ENCODE data around the gene SPAAR. TPM values are rescaled to one million over a fixed set of nuclear protein-coding genes. Genes with fewer than 3 reads are reported as not detected.
"Not testable (repeated sequence)": the region's sequence is repeated elsewhere in the genome, so short reads cannot be mapped to it uniquely, and the experiment has no call there.

The SPAAR gene
- total RNA-seq, 1 donor from 2014 or later, result 11.9 TPM

DNA sequence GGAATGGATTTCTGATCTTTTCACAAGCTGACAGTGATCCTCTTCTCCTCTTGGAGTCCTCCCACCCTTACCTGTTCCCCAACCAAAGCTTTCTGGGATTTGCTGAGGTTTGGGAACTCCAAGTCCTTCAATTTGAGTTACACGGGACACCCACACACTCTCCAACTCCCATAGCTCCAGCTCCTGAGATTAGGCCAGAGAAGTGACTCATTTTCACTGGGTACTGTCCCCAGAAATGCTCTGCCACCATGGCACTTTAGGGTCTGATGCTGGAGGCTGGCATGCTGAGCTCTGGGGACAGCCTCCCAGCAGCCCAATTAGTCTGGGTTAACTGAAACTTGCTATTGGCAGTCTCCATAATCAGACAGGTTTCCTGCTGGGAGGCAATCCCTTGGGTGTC is 17.2 kb upstream of the SPAAR start:
- no peak for ATAC-seq
- H3K36me3 ChIP-seq, result no peaks in the 10 kb centered on the region
- H3K4me1 ChIP-seq, result no peaks in the 10 kb centered on the region
- TF ChIP-seq, protein P1, sequence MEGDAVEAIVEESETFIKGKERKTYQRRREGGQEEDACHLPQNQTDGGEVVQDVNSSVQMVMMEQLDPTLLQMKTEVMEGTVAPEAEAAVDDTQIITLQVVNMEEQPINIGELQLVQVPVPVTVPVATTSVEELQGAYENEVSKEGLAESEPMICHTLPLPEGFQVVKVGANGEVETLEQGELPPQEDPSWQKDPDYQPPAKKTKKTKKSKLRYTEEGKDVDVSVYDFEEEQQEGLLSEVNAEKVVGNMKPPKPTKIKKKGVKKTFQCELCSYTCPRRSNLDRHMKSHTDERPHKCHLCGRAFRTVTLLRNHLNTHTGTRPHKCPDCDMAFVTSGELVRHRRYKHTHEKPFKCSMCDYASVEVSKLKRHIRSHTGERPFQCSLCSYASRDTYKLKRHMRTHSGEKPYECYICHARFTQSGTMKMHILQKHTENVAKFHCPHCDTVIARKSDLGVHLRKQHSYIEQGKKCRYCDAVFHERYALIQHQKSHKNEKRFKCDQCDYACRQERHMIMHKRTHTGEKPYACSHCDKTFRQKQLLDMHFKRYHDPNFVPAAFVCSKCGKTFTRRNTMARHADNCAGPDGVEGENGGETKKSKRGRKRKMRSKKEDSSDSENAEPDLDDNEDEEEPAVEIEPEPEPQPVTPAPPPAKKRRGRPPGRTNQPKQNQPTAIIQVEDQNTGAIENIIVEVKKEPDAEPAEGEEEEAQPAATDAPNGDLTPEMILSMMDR (IDR thresholded peaks at IDR 0.05), result no peak
- no peaks in the 10 kb centered on the region for H3K9me3 ChIP-seq
- intact Hi-C loops (cut with DNase I), result no loop called here
- no peak for DNase-seq
- no peak overlapping the region for H3K4me3 ChIP-seq
- H3K27ac ChIP-seq, result no peak overlapping the region
- H3K27me3 ChIP-seq (ENCODE audit: low read depth), result no peaks in the 10 kb centered on the region

DNA sequence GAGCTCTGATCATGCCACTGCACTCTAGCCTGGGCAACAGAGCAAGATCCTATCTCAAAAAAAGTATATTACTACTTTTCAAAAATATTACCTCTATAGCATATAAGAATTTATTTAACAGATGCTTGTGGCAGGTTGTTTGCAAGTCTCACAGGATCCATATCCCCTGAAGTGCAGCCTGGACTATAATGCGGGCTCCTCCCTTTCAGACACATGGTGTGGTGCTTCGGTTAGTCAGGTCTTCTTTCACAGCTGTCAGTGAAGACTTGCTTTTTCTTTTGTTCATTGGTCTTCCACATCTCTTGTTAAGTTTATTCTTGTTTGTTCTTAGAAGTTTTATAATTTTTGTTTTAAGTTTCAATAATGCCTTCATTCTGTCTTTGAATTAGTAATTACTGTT is 12.7 kb upstream of the SPAAR start:
- ATAC-seq, result no peak
- H3K4me1 ChIP-seq, result no peaks in the 10 kb centered on the region
- no peak for DNase-seq
- H3K9me3 ChIP-seq, result no peaks in the 10 kb centered on the region
- TF ChIP-seq, protein P1 (IDR thresholded peaks at IDR 0.05), result no peak
- no peak overlapping the region for H3K27ac ChIP-seq
- intact Hi-C loops (cut with DNase I), result no loop called here
- H3K4me3 ChIP-seq, result no peak overlapping the region
- H3K27me3 ChIP-seq (ENCODE audit: low read depth), result no peaks in the 10 kb centered on the region
- H3K36me3 ChIP-seq, result no peaks in the 10 kb centered on the region

DNA sequence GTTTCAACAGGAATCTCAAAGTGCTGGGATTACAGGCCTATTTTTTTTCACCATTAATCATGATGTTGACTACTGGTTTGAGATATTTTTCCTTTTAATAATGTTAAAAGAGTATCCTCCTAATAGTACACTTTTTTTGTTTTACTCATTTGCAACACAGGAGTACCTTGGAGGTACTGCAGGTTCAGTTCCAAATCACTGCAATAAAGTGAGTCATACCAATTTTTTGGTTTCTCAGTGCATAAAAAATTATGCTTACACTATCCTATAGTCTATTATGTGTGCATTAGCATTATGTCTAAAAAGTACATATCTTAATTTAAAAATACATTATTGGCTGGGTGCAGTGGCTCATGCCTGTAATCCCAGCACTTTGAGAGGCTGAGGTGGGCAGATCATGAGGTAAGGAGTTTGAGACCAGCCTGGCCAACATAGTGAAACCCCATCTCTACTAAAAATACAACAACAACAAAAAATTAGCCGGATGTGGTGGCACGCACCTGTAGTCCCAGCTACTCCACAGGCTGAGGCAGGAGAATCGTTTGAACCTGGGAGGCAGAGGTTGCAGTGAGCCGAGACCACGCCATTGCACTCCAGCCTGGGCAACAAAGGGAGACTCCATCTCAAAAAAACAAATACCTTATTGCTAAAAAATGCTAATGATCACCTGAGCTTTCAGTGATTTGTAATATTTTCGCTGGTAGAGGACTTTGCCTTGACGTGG is 11.8 kb upstream of the SPAAR start:
- H3K27ac ChIP-seq; ATAC-seq; H3K9me3 ChIP-seq; H3K27me3 ChIP-seq (ENCODE audit: low read depth); H3K4me1 ChIP-seq; DNase-seq; H3K4me3 ChIP-seq; intact Hi-C loops (cut with DNase I); H3K36me3 ChIP-seq: not testable (repeated sequence)

DNA sequence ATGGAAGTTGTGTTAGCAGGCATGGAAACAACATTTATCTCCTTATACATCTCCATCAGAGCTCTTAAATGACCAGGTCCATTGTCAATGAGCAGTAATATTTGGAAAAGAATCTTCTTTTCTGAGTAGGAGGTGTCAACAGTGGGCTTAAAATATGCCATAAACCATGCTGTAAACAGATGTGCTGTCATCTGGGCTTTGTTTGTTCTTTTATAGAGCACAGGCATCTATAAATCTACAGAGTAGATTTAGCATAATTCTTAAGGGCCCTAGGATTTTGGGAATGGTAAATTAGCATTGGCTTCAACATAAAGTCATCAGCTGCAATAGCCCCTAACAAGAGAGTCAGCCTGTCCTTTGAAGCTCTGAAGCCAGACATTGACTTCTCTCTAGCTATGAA is 11.0 kb upstream of the SPAAR start:
- TF ChIP-seq, protein P1 (IDR thresholded peaks at IDR 0.05), result no peak
- Histone ChIP-seq H3K27ac (no peak overlapping the region), H3K4me3 (no peak overlapping the region), H3K36me3 (no peaks in the 10 kb centered on the region), H3K9me3 (no peaks in the 10 kb centered on the region), H3K27me3 (ENCODE audit: low read depth) (no peaks in the 10 kb centered on the region), H3K4me1 (peaks cover 11% of the 10 kb centered on the region)
- intact Hi-C loops (cut with DNase I), result no loop called here
- no peak for ATAC-seq
- DNase-seq, result no peak

DNA sequence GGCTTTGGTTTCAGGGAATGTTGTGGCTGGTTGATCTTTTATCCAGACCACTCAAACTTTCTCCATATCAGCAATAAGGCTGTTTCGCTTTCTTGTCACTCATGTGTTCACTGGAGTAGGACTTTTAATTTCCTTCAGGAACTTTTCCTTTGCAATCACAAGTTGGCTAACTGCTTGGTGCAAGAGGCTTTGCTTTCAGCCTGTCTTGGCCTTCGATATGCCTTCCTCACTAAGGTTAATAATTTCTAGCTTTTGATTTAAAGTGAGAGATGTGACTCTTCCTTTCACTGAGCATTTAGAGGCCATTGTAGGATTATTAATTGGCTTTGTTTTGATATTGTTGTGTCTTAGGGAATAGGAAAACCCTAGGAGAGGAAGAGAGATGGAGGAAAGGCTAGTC is 10.3 kb upstream of the SPAAR start:
- ATAC-seq (no peak), DNase-seq (no peak)
- Histone ChIP-seq H3K9me3 (no peaks in the 10 kb centered on the region), H3K27me3 (ENCODE audit: low read depth) (no peaks in the 10 kb centered on the region), H3K4me3 (no peak overlapping the region), H3K27ac (no peak overlapping the region), H3K36me3 (no peaks in the 10 kb centered on the region), H3K4me1 (peaks cover 18% of the 10 kb centered on the region)
- intact Hi-C loops (cut with DNase I), result no loop called here
- TF ChIP-seq, protein P1 (IDR thresholded peaks at IDR 0.05), result no peak

DNA sequence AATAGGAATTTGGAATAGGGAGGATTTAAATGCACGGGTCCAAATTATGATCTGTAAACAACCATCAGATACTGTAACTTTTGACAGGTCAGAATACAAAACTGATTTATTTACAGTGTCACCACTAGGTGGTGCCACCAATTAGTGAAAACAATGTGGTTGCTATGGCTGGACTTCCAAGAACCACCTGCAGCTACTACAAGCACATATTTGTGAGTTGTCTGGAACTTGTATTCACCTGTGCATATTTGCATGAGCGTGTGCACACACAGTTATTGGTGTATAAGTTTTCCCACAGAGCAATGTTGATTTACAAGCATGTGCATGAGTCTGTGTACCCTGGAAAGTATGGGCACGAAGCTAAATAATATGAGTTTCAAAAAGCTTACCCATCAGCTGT is 6.2 kb upstream of the SPAAR start:
- no peaks in the 10 kb centered on the region for H3K9me3 ChIP-seq
- no peak for DNase-seq

More for the DNA sequence above, 6.2 kb upstream of the SPAAR start:
- peaks cover 57% of the 10 kb centered on the region for H3K4me1 ChIP-seq
- TF ChIP-seq, protein P1 (IDR thresholded peaks at IDR 0.05), result peak; percentile 73
- H3K36me3 ChIP-seq, result no peaks in the 10 kb centered on the region
- no peak overlapping the region for H3K27ac ChIP-seq
- no peaks in the 10 kb centered on the region for H3K27me3 ChIP-seq (ENCODE audit: low read depth)
- no peak overlapping the region for H3K4me3 ChIP-seq
- peak; percentile 21 to 30 for ATAC-seq
- intact Hi-C loops (cut with DNase I), result no loop called here

Data from lower lobe of right lung (tissue), 2 donors.